ENCODE results near the gene PRPF31.

GRCh38 chr19:54165222-54165621 lies 49.7 kb downstream of the PRPF31 start:
- TF ChIP-seq POLR2A (IDR thresholded peaks at IDR 0.05): no peak
- TF ChIP-seq CTCF (IDR thresholded peaks at IDR 0.05): no peak
